GM23338 (cell line): ENCODE data around the gene TPCN2. TPM values are rescaled to one million over a fixed set of nuclear protein-coding genes. Genes with fewer than 3 reads are reported as not detected.

Source experiments
- ATAC-seq: fragments of 200-7000 bp; cut with Tn5 transposase; 3 replicates; pipeline ENCODE4 v1.9.1; 2020
- DNase-seq: peaks from one replicate; pipeline ENCODE4 v3.0.0-alpha.2; 2015; ENCODE audit warnings: low spot score
- H2AFZ ChIP-seq: fragments of 200-600 bp; sonication (generic); 2 replicates; pipeline ENCODE4 v1.8.0; 2016; ENCODE audit warnings: antibody characterized with exemption, mild to moderate bottlenecking, moderate library complexity
- H3F3A ChIP-seq: fragments of 200-600 bp; sonication (generic); replicated peaks from 2 replicates; pipeline ENCODE4 v1.8.0; 2017; ENCODE audit warnings: antibody characterized with exemption, mixed run types, low read depth
- H3K27ac ChIP-seq: fragments of 200-600 bp; sonication (generic); 2 replicates; pipeline ENCODE4 v1.6.1; 2016; ENCODE audit warnings: low read depth
- H3K27me3 ChIP-seq: fragments of 200-600 bp; sonication (generic); 2 replicates; pipeline ENCODE4 v1.8.0; 2016; ENCODE audit warnings: mild to moderate bottlenecking, mixed run types, moderate library complexity; ENCODE audit not compliant: insufficient read depth
- H3K36me3 ChIP-seq: fragments of 200-600 bp; sonication (generic); 2 replicates; pipeline ENCODE4 v1.8.0; 2016; ENCODE audit warnings: mild to moderate bottlenecking; ENCODE audit not compliant: insufficient read depth
- H3K4me1 ChIP-seq: fragments of 200-600 bp; sonication (generic); 2 replicates; pipeline ENCODE4 v1.8.0; 2016; ENCODE audit warnings: mild to moderate bottlenecking, moderate library complexity; ENCODE audit not compliant: insufficient read depth
- H3K4me2 ChIP-seq: fragments of 200-600 bp; sonication (generic); 2 replicates; pipeline ENCODE4 v1.7.1; 2017; ENCODE audit warnings: mixed run types
- H3K4me3 ChIP-seq: fragments of 200-600 bp; sonication (generic); 2 replicates; pipeline ENCODE4 v1.6.1; 2016; ENCODE audit warnings: mixed run types
- H3K79me2 ChIP-seq: fragments of 200-600 bp; sonication (generic); replicated peaks from 2 replicates; pipeline ENCODE4 v1.8.0; 2017; ENCODE audit warnings: mild to moderate bottlenecking; ENCODE audit not compliant: insufficient read depth
- H3K9me2 ChIP-seq: fragments of 200-600 bp; sonication (generic); 2 replicates; pipeline ENCODE4 v1.8.0; 2017; ENCODE audit not compliant: insufficient read depth
- H4K20me1 ChIP-seq: fragments of 200-600 bp; sonication (generic); replicated peaks from 2 replicates; pipeline ENCODE4 v1.8.0; 2017; ENCODE audit warnings: mild to moderate bottlenecking; ENCODE audit not compliant: insufficient read depth
- H3K27ac Mint-ChIP-seq: 2 replicates; pipeline ENCODE4 v1.8.0; 2020; ENCODE audit warnings: inconsistent platforms, mild to moderate bottlenecking, moderate library complexity, mixed read lengths
- H3K27me3 Mint-ChIP-seq: 3 replicates; pipeline ENCODE4 v1.8.0; 2022; ENCODE audit warnings: low read depth, mild to moderate bottlenecking, moderate library complexity, mixed read lengths, inconsistent platforms; ENCODE audit not compliant: insufficient read depth, poor library complexity
- H3K36me3 Mint-ChIP-seq: 3 replicates; pipeline ENCODE4 v1.8.0; 2021; ENCODE audit warnings: low read depth, mild to moderate bottlenecking, inconsistent platforms, moderate library complexity, mixed read lengths
- H3K4me1 Mint-ChIP-seq: 3 replicates; pipeline ENCODE4 v1.8.0; 2020; ENCODE audit warnings: mild to moderate bottlenecking, inconsistent platforms, mixed read lengths
- H3K4me3 Mint-ChIP-seq: 3 replicates; pipeline ENCODE4 v1.8.0; 2021; ENCODE audit warnings: moderate library complexity, mild to moderate bottlenecking, inconsistent platforms, mixed read lengths
- H3K9me3 Mint-ChIP-seq: 3 replicates; pipeline ENCODE4 v1.8.0; 2020; ENCODE audit warnings: moderate library complexity, mild to moderate bottlenecking, inconsistent platforms, mixed read lengths
- JUNB ChIP-seq: IDR thresholded peaks from one replicate; pipeline ENCODE4 v1.6.1; 2016; ENCODE audit warnings: antibody characterized with exemption; ENCODE audit not compliant: unreplicated experiment
- NANOG ChIP-seq: IDR thresholded peaks from 2 replicates; pipeline ENCODE4 v1.6.1; 2016; ENCODE audit warnings: antibody characterized with exemption, borderline replicate concordance
- polyA plus RNA-seq: library from polyadenylated mRNA; unstranded; fragments of >200 nt; fragmentation: Nextera tagmentation; extraction: Ambion mirVana; gene quantifications from 2 replicates; pipeline ENCODE4 v1.2.1, GENCODE V29; 2016
- total RNA-seq: library from RNA; depleted of rRNA; stranded (reverse); fragments of >200 nt; shearing (Covaris generic); gene quantifications from 2 replicates; pipeline ENCODE4 v1.2.3, GENCODE V29; 2014
- TF ChIP-seq, protein P1 (sequence below): fragments of 250-450 bp; sonication (Bioruptor Pico); IDR thresholded peaks from 2 replicates; pipeline ENCODE4 v1.5.0; 2020; ENCODE audit warnings: mild to moderate bottlenecking, moderate library complexity
- TF ChIP-seq, protein P2 (sequence below): IDR thresholded peaks from 2 replicates; pipeline ENCODE4 v1.6.1; 2016; ENCODE audit warnings: antibody characterized with exemption
- TF ChIP-seq, protein P3 (sequence below): IDR thresholded peaks from one replicate; pipeline ENCODE4 v1.6.1; 2018; ENCODE audit warnings: antibody characterized with exemption; ENCODE audit not compliant: unreplicated experiment

Gene TPCN2
- total and polyA plus RNA-seq, 2 experiments from 2014 or later, result 5.8 to 14.7 TPM

DNA sequence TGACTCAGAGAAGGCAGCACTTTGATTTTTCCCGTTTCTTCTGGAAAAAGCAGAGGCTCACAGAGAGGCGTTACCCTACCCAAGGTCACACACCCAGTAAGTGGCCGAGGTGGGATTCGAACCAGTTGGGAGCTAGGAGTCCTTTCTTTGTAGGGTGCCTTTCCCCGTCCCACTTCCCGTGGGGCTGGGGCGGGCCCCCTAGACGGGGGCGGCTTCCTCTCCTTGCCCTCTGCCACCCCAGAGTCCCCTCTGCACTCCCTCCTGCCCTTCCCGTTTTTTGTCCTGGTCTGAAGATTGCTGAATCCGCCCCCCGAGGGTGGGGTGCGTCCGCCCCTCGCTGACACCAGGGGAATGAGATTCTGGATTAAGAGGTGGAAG, 747 bp downstream of the TPCN2 start:
- Mint-ChIP-seq H3K4me1 (peaks cover 30% of the 10 kb centered on the region), H3K4me3 (peak overlapping the region; percentile 74), H3K27ac (no peak overlapping the region), H3K27me3 (peaks cover 3% of the 10 kb centered on the region), H3K9me3 (no peaks in the 10 kb centered on the region), H3K36me3 (no peaks in the 10 kb centered on the region)
- Histone ChIP-seq H3K27ac (no peak overlapping the region), H3K79me2 (peaks cover 48% of the 10 kb centered on the region), H2AFZ (no peak overlapping the region), H3K9me2 (no peaks in the 10 kb centered on the region), H3K36me3 (no peaks in the 10 kb centered on the region), H3K27me3 (no peaks in the 10 kb centered on the region), H4K20me1 (no peaks in the 10 kb centered on the region; the same call in 1 of the 2 replicates), H3K4me1 (peaks cover 18% of the 10 kb centered on the region; the same call in 1 of the 2 replicates), H3K4me3 (peak overlapping the region; percentile 78), H3K4me2 (peak overlapping the region; percentile 85), H3F3A (0 out of 2 replicates have a peak, but pooled peaks cover 2% of the 10 kb centered on the region)
- DNase-seq (no peak), ATAC-seq (no peak)
- TF ChIP-seq NANOG (no peak), JUNB (no peak)
- TF ChIP-seq, protein P1, sequence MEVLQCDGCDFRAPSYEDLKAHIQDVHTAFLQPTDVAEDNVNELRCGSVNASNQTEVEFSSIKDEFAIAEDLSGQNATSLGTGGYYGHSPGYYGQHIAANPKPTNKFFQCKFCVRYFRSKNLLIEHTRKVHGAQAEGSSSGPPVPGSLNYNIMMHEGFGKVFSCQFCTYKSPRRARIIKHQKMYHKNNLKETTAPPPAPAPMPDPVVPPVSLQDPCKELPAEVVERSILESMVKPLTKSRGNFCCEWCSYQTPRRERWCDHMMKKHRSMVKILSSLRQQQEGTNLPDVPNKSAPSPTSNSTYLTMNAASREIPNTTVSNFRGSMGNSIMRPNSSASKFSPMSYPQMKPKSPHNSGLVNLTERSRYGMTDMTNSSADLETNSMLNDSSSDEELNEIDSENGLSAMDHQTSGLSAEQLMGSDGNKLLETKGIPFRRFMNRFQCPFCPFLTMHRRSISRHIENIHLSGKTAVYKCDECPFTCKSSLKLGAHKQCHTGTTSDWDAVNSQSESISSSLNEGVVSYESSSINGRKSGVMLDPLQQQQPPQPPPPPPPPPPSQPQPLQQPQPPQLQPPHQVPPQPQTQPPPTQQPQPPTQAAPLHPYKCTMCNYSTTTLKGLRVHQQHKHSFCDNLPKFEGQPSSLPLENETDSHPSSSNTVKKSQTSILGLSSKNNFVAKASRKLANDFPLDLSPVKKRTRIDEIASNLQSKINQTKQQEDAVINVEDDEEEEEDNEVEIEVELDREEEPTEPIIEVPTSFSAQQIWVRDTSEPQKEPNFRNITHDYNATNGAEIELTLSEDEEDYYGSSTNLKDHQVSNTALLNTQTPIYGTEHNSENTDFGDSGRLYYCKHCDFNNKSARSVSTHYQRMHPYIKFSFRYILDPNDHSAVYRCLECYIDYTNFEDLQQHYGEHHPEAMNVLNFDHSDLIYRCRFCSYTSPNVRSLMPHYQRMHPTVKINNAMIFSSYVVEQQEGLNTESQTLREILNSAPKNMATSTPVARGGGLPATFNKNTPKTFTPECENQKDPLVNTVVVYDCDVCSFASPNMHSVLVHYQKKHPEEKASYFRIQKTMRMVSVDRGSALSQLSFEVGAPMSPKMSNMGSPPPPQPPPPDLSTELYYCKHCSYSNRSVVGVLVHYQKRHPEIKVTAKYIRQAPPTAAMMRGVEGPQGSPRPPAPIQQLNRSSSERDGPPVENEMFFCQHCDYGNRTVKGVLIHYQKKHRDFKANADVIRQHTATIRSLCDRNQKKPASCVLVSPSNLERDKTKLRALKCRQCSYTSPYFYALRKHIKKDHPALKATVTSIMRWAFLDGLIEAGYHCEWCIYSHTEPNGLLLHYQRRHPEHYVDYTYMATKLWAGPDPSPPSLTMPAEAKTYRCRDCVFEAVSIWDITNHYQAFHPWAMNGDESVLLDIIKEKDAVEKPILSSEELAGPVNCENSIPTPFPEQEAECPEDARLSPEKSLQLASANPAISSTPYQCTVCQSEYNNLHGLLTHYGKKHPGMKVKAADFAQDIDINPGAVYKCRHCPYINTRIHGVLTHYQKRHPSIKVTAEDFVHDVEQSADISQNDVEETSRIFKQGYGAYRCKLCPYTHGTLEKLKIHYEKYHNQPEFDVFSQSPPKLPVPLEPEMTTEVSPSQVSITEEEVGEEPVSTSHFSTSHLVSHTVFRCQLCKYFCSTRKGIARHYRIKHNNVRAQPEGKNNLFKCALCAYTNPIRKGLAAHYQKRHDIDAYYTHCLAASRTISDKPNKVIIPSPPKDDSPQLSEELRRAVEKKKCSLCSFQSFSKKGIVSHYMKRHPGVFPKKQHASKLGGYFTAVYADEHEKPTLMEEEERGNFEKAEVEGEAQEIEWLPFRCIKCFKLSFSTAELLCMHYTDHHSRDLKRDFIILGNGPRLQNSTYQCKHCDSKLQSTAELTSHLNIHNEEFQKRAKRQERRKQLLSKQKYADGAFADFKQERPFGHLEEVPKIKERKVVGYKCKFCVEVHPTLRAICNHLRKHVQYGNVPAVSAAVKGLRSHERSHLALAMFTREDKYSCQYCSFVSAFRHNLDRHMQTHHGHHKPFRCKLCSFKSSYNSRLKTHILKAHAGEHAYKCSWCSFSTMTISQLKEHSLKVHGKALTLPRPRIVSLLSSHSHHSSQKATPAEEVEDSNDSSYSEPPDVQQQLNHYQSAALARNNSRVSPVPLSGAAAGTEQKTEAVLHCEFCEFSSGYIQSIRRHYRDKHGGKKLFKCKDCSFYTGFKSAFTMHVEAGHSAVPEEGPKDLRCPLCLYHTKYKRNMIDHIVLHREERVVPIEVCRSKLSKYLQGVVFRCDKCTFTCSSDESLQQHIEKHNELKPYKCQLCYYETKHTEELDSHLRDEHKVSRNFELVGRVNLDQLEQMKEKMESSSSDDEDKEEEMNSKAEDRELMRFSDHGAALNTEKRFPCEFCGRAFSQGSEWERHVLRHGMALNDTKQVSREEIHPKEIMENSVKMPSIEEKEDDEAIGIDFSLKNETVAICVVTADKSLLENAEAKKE (CRISPR knock-in tag), result no peak
- TF ChIP-seq, protein P2, sequence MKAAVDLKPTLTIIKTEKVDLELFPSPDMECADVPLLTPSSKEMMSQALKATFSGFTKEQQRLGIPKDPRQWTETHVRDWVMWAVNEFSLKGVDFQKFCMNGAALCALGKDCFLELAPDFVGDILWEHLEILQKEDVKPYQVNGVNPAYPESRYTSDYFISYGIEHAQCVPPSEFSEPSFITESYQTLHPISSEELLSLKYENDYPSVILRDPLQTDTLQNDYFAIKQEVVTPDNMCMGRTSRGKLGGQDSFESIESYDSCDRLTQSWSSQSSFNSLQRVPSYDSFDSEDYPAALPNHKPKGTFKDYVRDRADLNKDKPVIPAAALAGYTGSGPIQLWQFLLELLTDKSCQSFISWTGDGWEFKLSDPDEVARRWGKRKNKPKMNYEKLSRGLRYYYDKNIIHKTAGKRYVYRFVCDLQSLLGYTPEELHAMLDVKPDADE, result no peak
- TF ChIP-seq, protein P3, sequence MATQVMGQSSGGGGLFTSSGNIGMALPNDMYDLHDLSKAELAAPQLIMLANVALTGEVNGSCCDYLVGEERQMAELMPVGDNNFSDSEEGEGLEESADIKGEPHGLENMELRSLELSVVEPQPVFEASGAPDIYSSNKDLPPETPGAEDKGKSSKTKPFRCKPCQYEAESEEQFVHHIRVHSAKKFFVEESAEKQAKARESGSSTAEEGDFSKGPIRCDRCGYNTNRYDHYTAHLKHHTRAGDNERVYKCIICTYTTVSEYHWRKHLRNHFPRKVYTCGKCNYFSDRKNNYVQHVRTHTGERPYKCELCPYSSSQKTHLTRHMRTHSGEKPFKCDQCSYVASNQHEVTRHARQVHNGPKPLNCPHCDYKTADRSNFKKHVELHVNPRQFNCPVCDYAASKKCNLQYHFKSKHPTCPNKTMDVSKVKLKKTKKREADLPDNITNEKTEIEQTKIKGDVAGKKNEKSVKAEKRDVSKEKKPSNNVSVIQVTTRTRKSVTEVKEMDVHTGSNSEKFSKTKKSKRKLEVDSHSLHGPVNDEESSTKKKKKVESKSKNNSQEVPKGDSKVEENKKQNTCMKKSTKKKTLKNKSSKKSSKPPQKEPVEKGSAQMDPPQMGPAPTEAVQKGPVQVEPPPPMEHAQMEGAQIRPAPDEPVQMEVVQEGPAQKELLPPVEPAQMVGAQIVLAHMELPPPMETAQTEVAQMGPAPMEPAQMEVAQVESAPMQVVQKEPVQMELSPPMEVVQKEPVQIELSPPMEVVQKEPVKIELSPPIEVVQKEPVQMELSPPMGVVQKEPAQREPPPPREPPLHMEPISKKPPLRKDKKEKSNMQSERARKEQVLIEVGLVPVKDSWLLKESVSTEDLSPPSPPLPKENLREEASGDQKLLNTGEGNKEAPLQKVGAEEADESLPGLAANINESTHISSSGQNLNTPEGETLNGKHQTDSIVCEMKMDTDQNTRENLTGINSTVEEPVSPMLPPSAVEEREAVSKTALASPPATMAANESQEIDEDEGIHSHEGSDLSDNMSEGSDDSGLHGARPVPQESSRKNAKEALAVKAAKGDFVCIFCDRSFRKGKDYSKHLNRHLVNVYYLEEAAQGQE, result no peak
